AML-193 (cell line): Measurements from ENCODE around the gene FAM89A.
"Not testable (repeated sequence)": the region's sequence is repeated elsewhere in the genome, so short reads cannot be mapped to it uniquely, and the experiment has no call there.

Source experiments
- DNase-seq, 2 experiments: peaks; one replicate each; lab custom pipeline; 2025; lab: John Stamatoyannopoulos, UW

FAM89A gene

GRCh38 chr1:230987448-230987847 lies 52.6 kb downstream of the FAM89A start:
- DNase-seq: no peak

GRCh38 chr1:230986976-230987375 lies 53.1 kb downstream of the FAM89A start:
- DNase-seq: no peak

- no peak for DNase-seq
Observed at GRCh38 chr1:230985711-230986110, 54.3 kb downstream of the FAM89A start.

- DNase-seq: not testable (repeated sequence)
Observed at GRCh38 chr1:230984622-230985515, 55.2 kb downstream of the FAM89A start.

GRCh38 chr1:230983811-230984210 lies 56.2 kb downstream of the FAM89A start:
- no peak for DNase-seq

GRCh38 chr1:230982696-230983095 lies 57.4 kb downstream of the FAM89A start:
- no peak for DNase-seq

GRCh38 chr1:230979952-230980351 lies 60.1 kb downstream of the FAM89A start:
- no peak for DNase-seq

- DNase-seq: no peak
Observed at GRCh38 chr1:230979389-230979716, 60.7 kb downstream of the FAM89A start.

- peak; percentile 96 to 97 for DNase-seq
Observed at GRCh38 chr1:230978491-230979388, 61.3 kb downstream of the FAM89A start, which contains the start of the genes ARV1 and TTC13. TSS of gene ARV1 (plus strand) at chr1:230979094. CDS start at chr1:230979106, 12 bp downstream. TSS of gene TTC13 (minus strand) at chr1:230978861. CDS start at chr1:230978830, 31 bp downstream.

- peak in 1 of 2 experiments; percentile 8 for DNase-seq
Observed at GRCh38 chr1:230977761-230978490, 62.1 kb downstream of the FAM89A start.

- peak; percentile 31 to 49 for DNase-seq
Observed at GRCh38 chr1:230976825-230977747, 63.0 kb downstream of the FAM89A start.

- no peak for DNase-seq
Observed at GRCh38 chr1:230976360-230976759, 63.7 kb downstream of the FAM89A start.

- DNase-seq: no peak
Observed at GRCh38 chr1:230975636-230976035, 64.4 kb downstream of the FAM89A start.

GRCh38 chr1:230972855-230973271 lies 67.2 kb downstream of the FAM89A start:
- peak; percentile 81 to 88 for DNase-seq

- no peak for DNase-seq
Observed at GRCh38 chr1:230971771-230972170, 68.3 kb downstream of the FAM89A start.

GRCh38 chr1:230970432-230970831 lies 69.6 kb downstream of the FAM89A start:
- no peak for DNase-seq
